Liver (tissue), 3 donors: Measurements from ENCODE around the gene CYP17A1.

Experiments
- ATF3 ChIP-seq: IDR thresholded peaks from 2 replicates; pipeline ENCODE4 v1.6.1; 2016; ENCODE audit warnings: antibody characterized with exemption
- EGR1 ChIP-seq, 2 donors: IDR thresholded peaks; 2 replicates each; pipeline ENCODE4 v1.6.1; 2016 to 2018; ENCODE audit warnings: antibody characterized with exemption in 2 of 2, low read depth in 2 of 2
- FOXA1 ChIP-seq: IDR thresholded peaks from 2 replicates; pipeline ENCODE4 v1.6.1; 2016; ENCODE audit warnings: antibody characterized with exemption
- FOXA2 ChIP-seq: IDR thresholded peaks from 2 replicates; pipeline ENCODE4 v1.6.1; 2016; ENCODE audit warnings: antibody characterized with exemption
- GABPA ChIP-seq, 2 donors: IDR thresholded peaks in 1 of 2; conservative IDR thresholded peaks in 1 of 2; 2 replicates each; pipeline ENCODE4 v1.6.1; 2016; ENCODE audit warnings: antibody characterized with exemption in 2 of 2, mild to moderate bottlenecking in 1 of 2, moderate library complexity in 1 of 2
- JUND ChIP-seq, 2 donors: IDR thresholded peaks; 2 replicates each; pipeline ENCODE4 v1.6.1; 2016; ENCODE audit warnings: antibody characterized with exemption in 2 of 2
- RAD21 ChIP-seq, 2 donors: IDR thresholded peaks; 2 replicates each; pipeline ENCODE4 v1.6.1; 2016; ENCODE audit warnings: antibody characterized with exemption in 2 of 2, mild to moderate bottlenecking in 2 of 2
- RXRA ChIP-seq, 2 donors: IDR thresholded peaks; 2 replicates each; pipeline ENCODE4 v1.6.1; 2017 to 2018; ENCODE audit warnings: antibody characterized with exemption in 2 of 2, mild to moderate bottlenecking in 1 of 2
- SP1 ChIP-seq: IDR thresholded peaks from 2 replicates; pipeline ENCODE4 v1.6.1; 2018; ENCODE audit warnings: antibody characterized with exemption, mild to moderate bottlenecking
- TAF1 ChIP-seq: conservative IDR thresholded peaks from 2 replicates; pipeline ENCODE4 v1.6.1; 2016; ENCODE audit warnings: antibody characterized with exemption, mild to moderate bottlenecking
- YY1 ChIP-seq: IDR thresholded peaks from 2 replicates; pipeline ENCODE4 v1.6.1; 2016; ENCODE audit warnings: antibody characterized with exemption, mild to moderate bottlenecking
- TF ChIP-seq, protein P1 (sequence below): fragments of 150-350 bp; IDR thresholded peaks from 2 replicates; pipeline ENCODE4 v1.5.1; 2017; ENCODE audit warnings: improper control_type of control experiment, low read depth, low read length; ENCODE audit not compliant: missing input control
- TF ChIP-seq, protein P2 (sequence below): IDR thresholded peaks from 2 replicates; pipeline ENCODE4 v1.6.1; 2016; ENCODE audit warnings: antibody characterized with exemption
- TF ChIP-seq, protein P3 (sequence below): IDR thresholded peaks from 2 replicates; pipeline ENCODE4 v1.6.1; 2016; ENCODE audit warnings: antibody characterized with exemption, mild to moderate bottlenecking
- donor health status: healthy.
- donor health status: healthy.

DNA sequence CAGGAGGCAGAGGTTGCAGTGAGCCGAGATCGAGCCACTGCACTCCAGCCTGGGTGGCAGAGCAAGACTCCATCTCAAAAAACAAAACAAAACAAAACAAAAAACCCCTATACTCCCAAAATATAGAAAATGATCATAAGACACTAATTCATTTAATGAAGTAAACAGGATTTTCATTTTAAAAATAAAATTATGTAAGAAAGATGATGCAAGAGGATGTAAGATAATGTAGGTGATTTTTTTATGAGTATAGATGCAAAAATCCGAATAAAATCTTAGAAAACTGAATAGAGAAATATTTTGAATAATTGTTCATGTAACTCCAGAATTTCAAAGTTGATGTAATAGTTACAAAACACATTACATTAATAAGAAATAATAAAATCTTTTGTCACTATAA, 28.4 kb upstream of the CYP17A1 start:
- TF ChIP-seq, protein P1, sequence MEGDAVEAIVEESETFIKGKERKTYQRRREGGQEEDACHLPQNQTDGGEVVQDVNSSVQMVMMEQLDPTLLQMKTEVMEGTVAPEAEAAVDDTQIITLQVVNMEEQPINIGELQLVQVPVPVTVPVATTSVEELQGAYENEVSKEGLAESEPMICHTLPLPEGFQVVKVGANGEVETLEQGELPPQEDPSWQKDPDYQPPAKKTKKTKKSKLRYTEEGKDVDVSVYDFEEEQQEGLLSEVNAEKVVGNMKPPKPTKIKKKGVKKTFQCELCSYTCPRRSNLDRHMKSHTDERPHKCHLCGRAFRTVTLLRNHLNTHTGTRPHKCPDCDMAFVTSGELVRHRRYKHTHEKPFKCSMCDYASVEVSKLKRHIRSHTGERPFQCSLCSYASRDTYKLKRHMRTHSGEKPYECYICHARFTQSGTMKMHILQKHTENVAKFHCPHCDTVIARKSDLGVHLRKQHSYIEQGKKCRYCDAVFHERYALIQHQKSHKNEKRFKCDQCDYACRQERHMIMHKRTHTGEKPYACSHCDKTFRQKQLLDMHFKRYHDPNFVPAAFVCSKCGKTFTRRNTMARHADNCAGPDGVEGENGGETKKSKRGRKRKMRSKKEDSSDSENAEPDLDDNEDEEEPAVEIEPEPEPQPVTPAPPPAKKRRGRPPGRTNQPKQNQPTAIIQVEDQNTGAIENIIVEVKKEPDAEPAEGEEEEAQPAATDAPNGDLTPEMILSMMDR: no peak
- TF ChIP-seq FOXA2 (no peak), FOXA1 (no peak), YY1 (no peak), EGR1 (IDR thresholded peaks at IDR 0.05; ENCODE audit: low read depth in 2 of 2) (no peak), ATF3 (no peak), TAF1 (no peak), RAD21 (IDR thresholded peaks at IDR 0.05) (no peak), JUND (IDR thresholded peaks at IDR 0.05) (no peak), GABPA (IDR thresholded peaks at IDR 0.05 in 1 of 2, conservative IDR thresholded peaks at IDR 0.05 in 1 of 2) (peak in 1 of 2 donors; percentile 9), RXRA (IDR thresholded peaks at IDR 0.05) (no peak), SP1 (no peak)
- TF ChIP-seq, protein P2, sequence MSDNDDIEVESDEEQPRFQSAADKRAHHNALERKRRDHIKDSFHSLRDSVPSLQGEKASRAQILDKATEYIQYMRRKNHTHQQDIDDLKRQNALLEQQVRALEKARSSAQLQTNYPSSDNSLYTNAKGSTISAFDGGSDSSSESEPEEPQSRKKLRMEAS: no peak
- TF ChIP-seq, protein P3, sequence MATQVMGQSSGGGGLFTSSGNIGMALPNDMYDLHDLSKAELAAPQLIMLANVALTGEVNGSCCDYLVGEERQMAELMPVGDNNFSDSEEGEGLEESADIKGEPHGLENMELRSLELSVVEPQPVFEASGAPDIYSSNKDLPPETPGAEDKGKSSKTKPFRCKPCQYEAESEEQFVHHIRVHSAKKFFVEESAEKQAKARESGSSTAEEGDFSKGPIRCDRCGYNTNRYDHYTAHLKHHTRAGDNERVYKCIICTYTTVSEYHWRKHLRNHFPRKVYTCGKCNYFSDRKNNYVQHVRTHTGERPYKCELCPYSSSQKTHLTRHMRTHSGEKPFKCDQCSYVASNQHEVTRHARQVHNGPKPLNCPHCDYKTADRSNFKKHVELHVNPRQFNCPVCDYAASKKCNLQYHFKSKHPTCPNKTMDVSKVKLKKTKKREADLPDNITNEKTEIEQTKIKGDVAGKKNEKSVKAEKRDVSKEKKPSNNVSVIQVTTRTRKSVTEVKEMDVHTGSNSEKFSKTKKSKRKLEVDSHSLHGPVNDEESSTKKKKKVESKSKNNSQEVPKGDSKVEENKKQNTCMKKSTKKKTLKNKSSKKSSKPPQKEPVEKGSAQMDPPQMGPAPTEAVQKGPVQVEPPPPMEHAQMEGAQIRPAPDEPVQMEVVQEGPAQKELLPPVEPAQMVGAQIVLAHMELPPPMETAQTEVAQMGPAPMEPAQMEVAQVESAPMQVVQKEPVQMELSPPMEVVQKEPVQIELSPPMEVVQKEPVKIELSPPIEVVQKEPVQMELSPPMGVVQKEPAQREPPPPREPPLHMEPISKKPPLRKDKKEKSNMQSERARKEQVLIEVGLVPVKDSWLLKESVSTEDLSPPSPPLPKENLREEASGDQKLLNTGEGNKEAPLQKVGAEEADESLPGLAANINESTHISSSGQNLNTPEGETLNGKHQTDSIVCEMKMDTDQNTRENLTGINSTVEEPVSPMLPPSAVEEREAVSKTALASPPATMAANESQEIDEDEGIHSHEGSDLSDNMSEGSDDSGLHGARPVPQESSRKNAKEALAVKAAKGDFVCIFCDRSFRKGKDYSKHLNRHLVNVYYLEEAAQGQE: no peak
